HepG2 (cell line): ENCODE measurements around the gene AJM1. TPM values are rescaled to one million over a fixed set of nuclear protein-coding genes. Genes with fewer than 3 reads are reported as not detected.
A peak's percentile ranks its signal among the peaks of the same experiment; 100 is the strongest.

Experiments
- BRD4 ChIP-seq: sonication (generic); formaldehyde crosslinking; IDR thresholded peaks from 2 replicates; pipeline ENCODE4 v1.4.0; 2020; ENCODE audit warnings: missing genetic modification reagents
- EZH2 ChIP-seq: conservative IDR thresholded peaks from 2 replicates; pipeline ENCODE4 v1.6.1; 2012; ENCODE audit warnings: mild to moderate bottlenecking, low read depth, low read length, moderate library complexity
- HES4 ChIP-seq: sonication (generic); formaldehyde crosslinking; IDR thresholded peaks from 2 replicates; pipeline ENCODE4 v1.9.0; 2021; ENCODE audit warnings: mild to moderate bottlenecking, missing genetic modification reagents, borderline replicate concordance
- IRX3 ChIP-seq: sonication (generic); formaldehyde crosslinking; IDR thresholded peaks from 2 replicates; pipeline ENCODE4 v1.8.1; 2023; ENCODE audit warnings: mild to moderate bottlenecking, low read depth, missing genetic modification reagents, borderline replicate concordance
- KAT8 ChIP-seq: IDR thresholded peaks from 2 replicates; pipeline ENCODE4 v1.6.1; 2016; ENCODE audit warnings: missing genetic modification reagents, missing compliant biosample characterization
- KLF12 ChIP-seq: sonication (generic); formaldehyde crosslinking; IDR thresholded peaks from 2 replicates; pipeline ENCODE4 v1.4.0; 2020; ENCODE audit warnings: missing genetic modification reagents, borderline replicate concordance
- KMT2A ChIP-seq: sonication (generic); formaldehyde crosslinking; IDR thresholded peaks from 2 replicates; pipeline ENCODE4 v1.4.0; 2020; ENCODE audit warnings: missing genetic modification reagents
- PHF20 ChIP-seq: sonication (generic); formaldehyde crosslinking; IDR thresholded peaks from 2 replicates; pipeline ENCODE4 v1.5.0; 2020; ENCODE audit warnings: mild to moderate bottlenecking, missing genetic modification reagents
- POLR2AphosphoS5 ChIP-seq: IDR thresholded peaks from 2 replicates; pipeline ENCODE4 v1.6.1; 2012; ENCODE audit warnings: low read depth, low read length
- TGIF2 ChIP-seq: IDR thresholded peaks from 2 replicates; pipeline ENCODE4 v1.6.1; 2016; ENCODE audit warnings: control low read depth, missing compliant biosample characterization
- THAP11 ChIP-seq: IDR thresholded peaks from 2 replicates; pipeline ENCODE4 v1.6.1; 2016; ENCODE audit warnings: missing biosample characterization, missing genetic modification reagents
- ZBTB38 ChIP-seq: sonication (generic); formaldehyde crosslinking; IDR thresholded peaks from 2 replicates; pipeline ENCODE4 v1.5.1; 2020; ENCODE audit warnings: mild to moderate bottlenecking, missing genetic modification reagents
- ZNF543 ChIP-seq: sonication (generic); formaldehyde crosslinking; IDR thresholded peaks from 2 replicates; pipeline ENCODE4 v1.4.0; 2020; ENCODE audit warnings: mild to moderate bottlenecking, missing genetic modification reagents
- ZSCAN25 ChIP-seq: sonication (generic); formaldehyde crosslinking; IDR thresholded peaks from 2 replicates; pipeline ENCODE4 v1.8.0; 2022; ENCODE audit warnings: mild to moderate bottlenecking, missing genetic modification reagents
- polyA plus RNA-seq, 8 experiments: library from polyadenylated mRNA; depleted of rRNA in 3 of 8; stranded (reverse) in 7 of 8; unstranded in 1 of 8; fragments of >200 nt; fragmentation: Illumina TruSeq in 4 of 8; extraction: Trizol in 4 of 8; gene quantifications; 2 replicates each; pipeline versions ENCODE4 v1.2.1 to v1.2.3, GENCODE V29; 2011 to 2016; ENCODE audit warnings: low read depth in 4 of 8, missing spikeins in 1 of 8, mixed read lengths in 1 of 8; ENCODE audit not compliant: insufficient read depth in 1 of 8
- total RNA-seq, 5 experiments: library from RNA; depleted of rRNA; stranded (reverse); fragments of >200 nt; fragmentation: Illumina TruSeq; extraction: Trizol; gene quantifications; 2 replicates each; pipeline ENCODE4 v1.2.3, GENCODE V29; 2016; ENCODE audit warnings: low read depth in 1 of 5
- TF ChIP-seq, protein P1 (sequence below): sonication (generic); formaldehyde crosslinking; IDR thresholded peaks from one replicate; pipeline ENCODE4 v1.5.1; 2020; ENCODE audit warnings: mild to moderate bottlenecking, missing genetic modification reagents; ENCODE audit errors: not compliant biosample characterization
- TF ChIP-seq, protein P2 (sequence below): sonication (generic); formaldehyde crosslinking; IDR thresholded peaks from 2 replicates; pipeline ENCODE4 v1.5.0; 2020; ENCODE audit warnings: mild to moderate bottlenecking, missing genetic modification reagents
- TF ChIP-seq, protein P3 (sequence below): sonication (generic); formaldehyde crosslinking; IDR thresholded peaks from 2 replicates; pipeline ENCODE4 v1.5.0; 2020; ENCODE audit warnings: mild to moderate bottlenecking, missing genetic modification reagents, moderate library complexity

Gene AJM1
- total and polyA plus RNA-seq, 2 of the 13 experiments (the other 11 are each of a cell fraction or from before 2014, with no cell fraction given) = 1.1 to 1.2 TPM

- TF ChIP-seq, protein P1, sequence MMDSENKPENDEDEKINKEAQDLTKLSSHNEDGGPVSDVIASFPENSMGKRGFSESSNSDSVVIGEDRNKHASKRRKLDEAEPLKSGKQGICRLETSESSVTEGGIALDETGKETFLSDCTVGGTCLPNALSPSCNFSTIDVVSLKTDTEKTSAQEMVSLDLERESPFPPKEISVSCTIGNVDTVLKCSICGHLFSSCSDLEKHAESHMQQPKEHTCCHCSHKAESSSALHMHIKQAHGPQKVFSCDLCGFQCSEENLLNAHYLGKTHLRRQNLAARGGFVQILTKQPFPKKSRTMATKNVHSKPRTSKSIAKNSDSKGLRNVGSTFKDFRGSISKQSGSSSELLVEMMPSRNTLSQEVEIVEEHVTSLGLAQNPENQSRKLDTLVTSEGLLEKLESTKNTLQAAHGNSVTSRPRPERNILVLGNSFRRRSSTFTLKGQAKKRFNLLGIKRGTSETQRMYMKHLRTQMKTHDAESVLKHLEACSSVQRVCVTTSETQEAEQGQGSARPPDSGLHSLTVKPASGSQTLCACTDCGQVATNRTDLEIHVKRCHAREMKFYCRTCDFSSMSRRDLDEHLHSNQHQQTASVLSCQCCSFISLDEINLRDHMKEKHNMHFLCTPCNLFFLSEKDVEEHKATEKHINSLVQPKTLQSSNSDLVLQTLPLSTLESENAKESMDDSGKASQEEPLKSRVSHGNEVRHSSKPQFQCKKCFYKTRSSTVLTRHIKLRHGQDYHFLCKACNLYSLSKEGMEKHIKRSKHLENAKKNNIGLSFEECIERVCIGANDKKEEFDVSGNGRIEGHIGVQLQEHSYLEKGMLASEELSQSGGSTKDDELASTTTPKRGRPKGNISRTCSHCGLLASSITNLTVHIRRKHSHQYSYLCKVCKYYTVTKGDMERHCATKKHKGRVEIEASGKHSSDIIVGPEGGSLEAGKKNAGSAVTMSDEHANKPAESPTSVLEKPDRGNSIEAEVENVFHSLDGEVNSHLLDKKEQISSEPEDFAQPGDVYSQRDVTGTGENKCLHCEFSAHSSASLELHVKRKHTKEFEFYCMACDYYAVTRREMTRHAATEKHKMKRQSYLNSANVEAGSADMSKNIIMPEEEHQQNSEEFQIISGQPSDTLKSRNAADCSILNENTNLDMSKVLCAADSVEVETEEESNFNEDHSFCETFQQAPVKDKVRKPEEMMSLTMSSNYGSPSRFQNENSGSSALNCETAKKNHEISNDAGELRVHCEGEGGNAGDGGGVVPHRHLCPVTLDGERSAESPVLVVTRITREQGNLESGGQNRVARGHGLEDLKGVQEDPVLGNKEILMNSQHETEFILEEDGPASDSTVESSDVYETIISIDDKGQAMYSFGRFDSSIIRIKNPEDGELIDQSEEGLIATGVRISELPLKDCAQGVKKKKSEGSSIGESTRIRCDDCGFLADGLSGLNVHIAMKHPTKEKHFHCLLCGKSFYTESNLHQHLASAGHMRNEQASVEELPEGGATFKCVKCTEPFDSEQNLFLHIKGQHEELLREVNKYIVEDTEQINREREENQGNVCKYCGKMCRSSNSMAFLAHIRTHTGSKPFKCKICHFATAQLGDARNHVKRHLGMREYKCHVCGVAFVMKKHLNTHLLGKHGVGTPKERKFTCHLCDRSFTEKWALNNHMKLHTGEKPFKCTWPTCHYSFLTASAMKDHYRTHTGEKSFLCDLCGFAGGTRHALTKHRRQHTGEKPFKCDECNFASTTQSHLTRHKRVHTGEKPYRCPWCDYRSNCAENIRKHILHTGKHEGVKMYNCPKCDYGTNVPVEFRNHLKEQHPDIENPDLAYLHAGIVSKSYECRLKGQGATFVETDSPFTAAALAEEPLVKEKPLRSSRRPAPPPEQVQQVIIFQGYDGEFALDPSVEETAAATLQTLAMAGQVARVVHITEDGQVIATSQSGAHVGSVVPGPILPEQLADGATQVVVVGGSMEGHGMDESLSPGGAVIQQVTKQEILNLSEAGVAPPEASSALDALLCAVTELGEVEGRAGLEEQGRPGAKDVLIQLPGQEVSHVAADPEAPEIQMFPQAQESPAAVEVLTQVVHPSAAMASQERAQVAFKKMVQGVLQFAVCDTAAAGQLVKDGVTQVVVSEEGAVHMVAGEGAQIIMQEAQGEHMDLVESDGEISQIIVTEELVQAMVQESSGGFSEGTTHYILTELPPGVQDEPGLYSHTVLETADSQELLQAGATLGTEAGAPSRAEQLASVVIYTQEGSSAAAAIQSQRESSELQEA (CRISPR knock-in tag) = no peak
- TF ChIP-seq ZNF543 (CRISPR knock-in tag) (0 out of 2 replicates have a peak, but pooled peaks have one; percentile 3), KMT2A (peak; percentile 53; the same call in 1 of the 2 replicates), THAP11 (CRISPR knock-in tag) (peak; percentile 58; the same call in 1 of the 2 replicates), EZH2 (no peak), ZSCAN25 (CRISPR knock-in tag) (peak; percentile 38), KAT8 (CRISPR knock-in tag) (peak; percentile 73), POLR2AphosphoS5 (peak; percentile 90), TGIF2 (CRISPR knock-in tag) (no peak), KLF12 (CRISPR knock-in tag) (peak; percentile 28; the same call in 1 of the 2 replicates), PHF20 (CRISPR knock-in tag) (peak; percentile 46), IRX3 (CRISPR knock-in tag) (no peak), ZBTB38 (CRISPR knock-in tag) (no peak), BRD4 (CRISPR knock-in tag) (peak; percentile 45; the same call in 1 of the 2 replicates), HES4 (CRISPR knock-in tag) (peak; percentile 65)
- TF ChIP-seq, protein P2, sequence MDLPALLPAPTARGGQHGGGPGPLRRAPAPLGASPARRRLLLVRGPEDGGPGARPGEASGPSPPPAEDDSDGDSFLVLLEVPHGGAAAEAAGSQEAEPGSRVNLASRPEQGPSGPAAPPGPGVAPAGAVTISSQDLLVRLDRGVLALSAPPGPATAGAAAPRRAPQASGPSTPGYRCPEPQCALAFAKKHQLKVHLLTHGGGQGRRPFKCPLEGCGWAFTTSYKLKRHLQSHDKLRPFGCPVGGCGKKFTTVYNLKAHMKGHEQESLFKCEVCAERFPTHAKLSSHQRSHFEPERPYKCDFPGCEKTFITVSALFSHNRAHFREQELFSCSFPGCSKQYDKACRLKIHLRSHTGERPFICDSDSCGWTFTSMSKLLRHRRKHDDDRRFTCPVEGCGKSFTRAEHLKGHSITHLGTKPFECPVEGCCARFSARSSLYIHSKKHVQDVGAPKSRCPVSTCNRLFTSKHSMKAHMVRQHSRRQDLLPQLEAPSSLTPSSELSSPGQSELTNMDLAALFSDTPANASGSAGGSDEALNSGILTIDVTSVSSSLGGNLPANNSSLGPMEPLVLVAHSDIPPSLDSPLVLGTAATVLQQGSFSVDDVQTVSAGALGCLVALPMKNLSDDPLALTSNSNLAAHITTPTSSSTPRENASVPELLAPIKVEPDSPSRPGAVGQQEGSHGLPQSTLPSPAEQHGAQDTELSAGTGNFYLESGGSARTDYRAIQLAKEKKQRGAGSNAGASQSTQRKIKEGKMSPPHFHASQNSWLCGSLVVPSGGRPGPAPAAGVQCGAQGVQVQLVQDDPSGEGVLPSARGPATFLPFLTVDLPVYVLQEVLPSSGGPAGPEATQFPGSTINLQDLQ = no peak
- TF ChIP-seq, protein P3, sequence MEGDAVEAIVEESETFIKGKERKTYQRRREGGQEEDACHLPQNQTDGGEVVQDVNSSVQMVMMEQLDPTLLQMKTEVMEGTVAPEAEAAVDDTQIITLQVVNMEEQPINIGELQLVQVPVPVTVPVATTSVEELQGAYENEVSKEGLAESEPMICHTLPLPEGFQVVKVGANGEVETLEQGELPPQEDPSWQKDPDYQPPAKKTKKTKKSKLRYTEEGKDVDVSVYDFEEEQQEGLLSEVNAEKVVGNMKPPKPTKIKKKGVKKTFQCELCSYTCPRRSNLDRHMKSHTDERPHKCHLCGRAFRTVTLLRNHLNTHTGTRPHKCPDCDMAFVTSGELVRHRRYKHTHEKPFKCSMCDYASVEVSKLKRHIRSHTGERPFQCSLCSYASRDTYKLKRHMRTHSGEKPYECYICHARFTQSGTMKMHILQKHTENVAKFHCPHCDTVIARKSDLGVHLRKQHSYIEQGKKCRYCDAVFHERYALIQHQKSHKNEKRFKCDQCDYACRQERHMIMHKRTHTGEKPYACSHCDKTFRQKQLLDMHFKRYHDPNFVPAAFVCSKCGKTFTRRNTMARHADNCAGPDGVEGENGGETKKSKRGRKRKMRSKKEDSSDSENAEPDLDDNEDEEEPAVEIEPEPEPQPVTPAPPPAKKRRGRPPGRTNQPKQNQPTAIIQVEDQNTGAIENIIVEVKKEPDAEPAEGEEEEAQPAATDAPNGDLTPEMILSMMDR = peak; percentile 26; the same call in 1 of the 2 replicates
Observed at GRCh38 chr9:136885950-136886578, 43.8 kb downstream of the AJM1 start, which contains the start of gene TRAF2 (continued).
